Thyroid gland (tissue), 4 donors: Measurements from ENCODE around the gene GPR157. TPM values are rescaled to one million over a fixed set of nuclear protein-coding genes. Genes with fewer than 3 reads are reported as not detected.
A peak's percentile ranks its signal among the peaks of the same experiment; 100 is the strongest.

Experiments used
- DNase-seq, 2 donors: peaks; one replicate each; pipeline ENCODE4 v3.0.0-alpha.2; 2019
- H3K27ac ChIP-seq, 3 donors: fragments of 200-600 bp; sonication (generic); 1 replicate in 2 of 3; 2 replicates in 1 of 3; pipeline ENCODE4 v1.5.1; 2016 to 2019; ENCODE audit warnings: mild to moderate bottlenecking in 1 of 3, moderate library complexity in 1 of 3
- H3K27me3 ChIP-seq: fragments of 200-600 bp; sonication (generic); one replicate; pipeline ENCODE4 v1.5.1; 2019
- H3K36me3 ChIP-seq, 2 donors: fragments of 200-600 bp; sonication (generic); one replicate each; pipeline ENCODE4 v1.5.1; 2016 to 2019
- H3K4me1 ChIP-seq, 2 donors: fragments of 200-600 bp; sonication (generic); one replicate each; pipeline ENCODE4 v1.5.1; 2017 to 2019
- H3K4me3 ChIP-seq, 3 donors: fragments of 200-600 bp; sonication (generic); replicated peaks in 1 of 3; 1 replicate in 2 of 3; 2 replicates in 1 of 3; pipeline ENCODE4 v1.5.1; 2016; ENCODE audit warnings: mild to moderate bottlenecking in 1 of 3
- H3K9me3 ChIP-seq: fragments of 200-600 bp; sonication (generic); one replicate; pipeline ENCODE4 v1.5.1; 2017
- POLR2A ChIP-seq, 2 donors: fragments of 450-650 bp; IDR thresholded peaks; one replicate each; pipeline ENCODE4 v1.6.1; 2017; ENCODE audit warnings: antibody characterized with exemption in 2 of 2, mild to moderate bottlenecking in 2 of 2, moderate library complexity in 1 of 2
- WGBS, 2 donors: methylation state at CpG; one replicate each; pipeline ENCODE4 v1.1.5; 2017; 5-methylcytosine and 5-hydroxymethylcytosine counted together
- intact Hi-C: fragments of 100-400 bp; cut with DNase I; formaldehyde crosslinking; loops from one replicate; pipeline ENCODE4 v1.15.1; 2023
- total RNA-seq, 4 donors: library from RNA; depleted of rRNA; stranded (reverse); fragments of >200 nt; gene quantifications; one replicate each; pipeline ENCODE4 v1.2.3, GENCODE V29; 2016
- TF ChIP-seq, protein P1 (sequence below), 6 experiments: fragments of 200-600 bp in 3 of 6; fragments of 450-650 bp in 3 of 6; sonication (generic) in 3 of 6; IDR thresholded peaks; one replicate each; pipeline ENCODE4 v1.5.1; 2016 to 2019; ENCODE audit warnings: antibody characterized with exemption in 6 of 6, mild to moderate bottlenecking in 2 of 6, inconsistent platforms in 1 of 6, moderate library complexity in 1 of 6

The GPR157 gene
- total RNA-seq, 4 donors from 2014 or later = 5.6 to 10.4 (median 7.3) TPM

DNA sequence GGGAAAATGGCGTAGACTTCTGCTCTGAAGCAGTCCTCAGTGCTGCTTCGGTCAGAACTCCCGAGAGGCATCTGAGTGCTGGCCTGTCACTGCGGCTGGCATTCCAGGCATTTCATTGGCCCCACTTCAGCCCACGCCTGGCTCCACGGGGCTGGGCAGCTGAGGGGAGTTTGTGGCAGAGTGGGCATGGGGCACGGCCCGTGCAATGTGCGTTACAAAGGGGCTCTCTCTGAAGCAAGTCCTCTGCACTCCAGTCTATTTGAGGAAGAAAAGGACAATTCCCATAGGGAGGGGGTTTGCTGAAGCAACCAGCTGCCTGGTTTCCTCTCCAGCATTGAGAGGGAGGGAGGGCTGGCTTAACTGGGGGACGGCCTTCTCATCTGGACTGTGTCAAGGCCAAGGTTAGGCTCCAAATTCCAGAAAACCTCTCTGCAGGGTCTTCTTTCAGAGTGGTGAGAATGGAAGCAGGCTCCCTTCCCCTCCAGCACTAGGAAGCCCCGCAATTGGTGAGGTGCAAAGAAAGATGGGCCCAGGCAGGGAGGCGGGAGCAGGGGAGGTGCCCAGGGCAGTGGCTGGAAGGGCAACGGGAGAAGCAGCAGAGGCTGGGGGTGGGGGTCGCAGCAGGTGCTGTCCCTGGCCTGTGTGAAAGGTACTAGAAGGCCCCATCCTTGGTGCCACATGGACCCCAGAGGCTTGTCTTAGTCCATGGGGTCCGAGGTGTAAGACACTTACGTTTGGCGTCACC is 21.1 kb upstream of the GPR157 start:
- peak; percentile 86 to 90 for DNase-seq
- Histone ChIP-seq H3K27ac (peak overlapping the region; percentile 65 to 92 (median 72)), H3K27me3 (no peaks in the 10 kb centered on the region), H3K36me3 (no peaks in the 10 kb centered on the region), H3K4me1 (peaks cover 8 to 12% of the 10 kb centered on the region in 2 donors), H3K4me3 (no peak overlapping the region), H3K9me3 (no peaks in the 10 kb centered on the region)
- WGBS, 2 donors = 52 to 59% methylated on average over 14 to 16 of the region's 17 CpGs
- intact Hi-C loops = loop anchor here (10.0 kb wide), 1 partner anchor 45 kb away; no protein-coding TSS in a partner anchor
- TF ChIP-seq POLR2A (IDR thresholded peaks at IDR 0.05) = peak in 1 of 2 donors; percentile 42
- TF ChIP-seq, protein P1, sequence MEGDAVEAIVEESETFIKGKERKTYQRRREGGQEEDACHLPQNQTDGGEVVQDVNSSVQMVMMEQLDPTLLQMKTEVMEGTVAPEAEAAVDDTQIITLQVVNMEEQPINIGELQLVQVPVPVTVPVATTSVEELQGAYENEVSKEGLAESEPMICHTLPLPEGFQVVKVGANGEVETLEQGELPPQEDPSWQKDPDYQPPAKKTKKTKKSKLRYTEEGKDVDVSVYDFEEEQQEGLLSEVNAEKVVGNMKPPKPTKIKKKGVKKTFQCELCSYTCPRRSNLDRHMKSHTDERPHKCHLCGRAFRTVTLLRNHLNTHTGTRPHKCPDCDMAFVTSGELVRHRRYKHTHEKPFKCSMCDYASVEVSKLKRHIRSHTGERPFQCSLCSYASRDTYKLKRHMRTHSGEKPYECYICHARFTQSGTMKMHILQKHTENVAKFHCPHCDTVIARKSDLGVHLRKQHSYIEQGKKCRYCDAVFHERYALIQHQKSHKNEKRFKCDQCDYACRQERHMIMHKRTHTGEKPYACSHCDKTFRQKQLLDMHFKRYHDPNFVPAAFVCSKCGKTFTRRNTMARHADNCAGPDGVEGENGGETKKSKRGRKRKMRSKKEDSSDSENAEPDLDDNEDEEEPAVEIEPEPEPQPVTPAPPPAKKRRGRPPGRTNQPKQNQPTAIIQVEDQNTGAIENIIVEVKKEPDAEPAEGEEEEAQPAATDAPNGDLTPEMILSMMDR (IDR thresholded peaks at IDR 0.05) = no peak

DNA sequence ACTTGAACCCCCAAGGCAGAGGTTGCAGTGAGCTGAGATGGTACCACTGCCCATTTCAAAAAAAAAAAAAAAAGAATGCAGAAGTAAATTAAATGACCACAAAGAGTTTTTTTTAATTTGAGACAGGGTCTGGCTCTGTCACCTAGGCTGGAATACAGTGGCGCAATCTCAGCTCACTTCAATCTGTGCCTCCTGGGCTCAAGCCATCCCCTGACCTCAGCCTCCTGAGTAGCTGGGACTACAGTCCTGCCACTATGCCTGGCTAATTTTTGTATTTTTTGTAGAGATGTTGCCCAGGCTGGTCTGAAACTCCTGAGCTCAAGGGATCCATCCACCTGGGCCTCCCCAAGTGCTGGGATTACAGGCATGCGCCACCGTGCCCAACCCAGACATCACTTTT is 20.2 kb upstream of the GPR157 start:
- Histone ChIP-seq H3K4me1 (peaks cover 8 to 12% of the 10 kb centered on the region in 2 donors), H3K4me3 (no peak overlapping the region), H3K27ac (peak overlapping the region; percentile 65 to 92 (median 72)), H3K27me3 (no peaks in the 10 kb centered on the region), H3K36me3 (no peaks in the 10 kb centered on the region), H3K9me3 (no peaks in the 10 kb centered on the region)
- intact Hi-C loops = loop anchor here (10.0 kb wide), 1 partner anchor 46 kb away; no protein-coding TSS in a partner anchor
- TF ChIP-seq, protein P1 (IDR thresholded peaks at IDR 0.05) = no peak
- TF ChIP-seq POLR2A (IDR thresholded peaks at IDR 0.05) = no peak
- DNase-seq = peak; percentile 53 to 60
- WGBS, 2 donors = 94 to 96% methylated on average over 3 of the region's 3 CpGs

DNA sequence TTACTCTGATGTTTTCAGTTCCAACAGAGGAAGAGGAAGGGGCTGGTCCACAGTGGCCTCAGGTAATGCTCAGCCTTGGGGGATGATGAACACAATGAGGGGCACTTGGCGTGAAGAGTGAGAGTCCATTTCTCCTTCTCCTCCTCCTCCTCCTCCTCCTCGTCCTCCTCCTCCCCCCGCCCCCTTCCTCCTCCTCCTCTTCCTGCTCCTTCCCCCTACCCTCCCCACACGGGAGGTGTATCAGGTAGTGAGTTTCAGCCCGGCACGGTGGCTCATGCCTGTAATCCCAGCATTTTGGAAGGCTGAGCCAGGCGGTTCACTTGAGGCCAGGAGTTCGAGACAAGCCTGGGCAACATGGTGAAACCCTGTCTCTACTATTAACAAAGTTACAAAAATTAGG is 17.3 kb upstream of the GPR157 start:
- H3K4me1 ChIP-seq = peaks cover 8 to 12% of the 10 kb centered on the region in 2 donors
- WGBS, 2 donors = 70 to 74% methylated on average over 8 of the region's 8 CpGs
- no peaks in the 10 kb centered on the region for H3K27me3 ChIP-seq
- no peak for TF ChIP-seq POLR2A (IDR thresholded peaks at IDR 0.05)
- TF ChIP-seq, protein P1 (IDR thresholded peaks at IDR 0.05) = no peak
- no peaks in the 10 kb centered on the region for H3K9me3 ChIP-seq
- no peaks in the 10 kb centered on the region for H3K36me3 ChIP-seq
- intact Hi-C loops = loop anchor here (10.0 kb wide), 1 partner anchor 49 kb away; no protein-coding TSS in a partner anchor
- no peak overlapping the region for H3K4me3 ChIP-seq
- no peak overlapping the region for H3K27ac ChIP-seq
- no peak for DNase-seq

DNA sequence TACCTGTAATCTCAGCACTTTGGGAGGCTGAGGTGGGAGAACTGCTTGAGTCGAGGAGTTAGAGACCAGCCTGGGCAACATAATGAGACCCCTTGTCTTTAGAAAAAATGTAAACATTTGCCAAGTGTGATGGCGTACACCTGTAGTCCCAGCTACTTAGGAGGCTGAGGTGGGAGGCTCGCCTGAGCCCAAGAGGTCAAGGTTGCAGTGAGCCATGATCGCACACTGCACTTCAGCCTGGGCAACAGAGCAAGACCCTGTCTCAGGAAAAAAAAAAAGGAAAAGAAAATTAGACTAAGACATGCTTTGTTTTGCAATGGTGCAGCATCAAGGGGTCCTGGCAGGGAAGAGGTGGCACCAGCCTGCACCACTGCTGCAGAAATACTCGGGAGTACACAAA is 16.8 kb upstream of the GPR157 start:
- 82 to 86% methylated on average over 5 of the region's 5 CpGs for WGBS, 2 donors
- no peak overlapping the region for H3K4me3 ChIP-seq
- intact Hi-C loops = loop anchor here (10.0 kb wide), 1 partner anchor 49 kb away; no protein-coding TSS in a partner anchor

More for the DNA sequence above, 16.8 kb upstream of the GPR157 start:
- Histone ChIP-seq H3K9me3 (no peaks in the 10 kb centered on the region), H3K27ac (no peak overlapping the region), H3K4me1 (peaks cover 8 to 12% of the 10 kb centered on the region in 2 donors), H3K27me3 (no peaks in the 10 kb centered on the region), H3K36me3 (no peaks in the 10 kb centered on the region)
- DNase-seq = no peak
- TF ChIP-seq, protein P1 (IDR thresholded peaks at IDR 0.05) = no peak
- TF ChIP-seq POLR2A (IDR thresholded peaks at IDR 0.05) = no peak
